IMR-90 (cell line): ENCODE measurements around the gene FXYD5. TPM values are rescaled to one million over a fixed set of nuclear protein-coding genes. Genes with fewer than 3 reads are reported as not detected.
A peak's percentile ranks its signal among the peaks of the same experiment; 100 is the strongest.

Experiments
- ATAC-seq: fragments of 200-7000 bp; cut with Tn5 transposase; 2 replicates; pipeline ENCODE4 v1.9.1; 2020; ENCODE audit warnings: low read depth, mild to moderate bottlenecking, moderate library complexity
- BruUV-seq: library from RNA; stranded (reverse); fragments of 400-500 nt; replicated peaks from 2 replicates; lab custom pipeline; 2021; lab: Mats Ljungman, UMichigan
- CTCF ChIA-PET: fragments of 300-600 bp; formaldehyde crosslinking; extraction: SDS; loops from one replicate; lab custom pipeline; 2021; ENCODE audit warnings: antibody characterized with exemption; lab: Yijun Ruan, JAX
- POLR2A ChIA-PET: fragments of 300-600 bp; sonication (Branson Sonifier 250); formaldehyde crosslinking; loops from one replicate; lab custom pipeline; 2022; ENCODE audit warnings: antibody characterized with exemption; ENCODE audit not compliant: unreplicated experiment; lab: Charles Lee
- DNase-seq: peaks from one replicate; pipeline ENCODE4 v3.0.0; 2013
- H2AFZ ChIP-seq: replicated peaks from 2 replicates; pipeline ENCODE3; 2013; ENCODE audit warnings: low read length, mild to moderate bottlenecking; ENCODE audit not compliant: poor library complexity
- H2AK5ac ChIP-seq: 2 replicates; pipeline ENCODE4 v1.6.1; 2013; ENCODE audit warnings: low read depth, low read length, inconsistent platforms
- H2AK9ac ChIP-seq: replicated peaks from 2 replicates; pipeline ENCODE3; 2013; ENCODE audit warnings: mild to moderate bottlenecking, low read depth, low read length, moderate library complexity; ENCODE audit not compliant: poor library complexity
- H2BK120ac ChIP-seq: 2 replicates; pipeline ENCODE4 v1.6.1; 2013; ENCODE audit warnings: low read depth, low read length, inconsistent platforms
- H2BK15ac ChIP-seq: 3 replicates; pipeline ENCODE4 v1.6.1; 2013; ENCODE audit warnings: low read depth, low read length, inconsistent platforms
- H2BK20ac ChIP-seq: 2 replicates; pipeline ENCODE4 v1.6.1; 2013; ENCODE audit warnings: low read depth, mild to moderate bottlenecking, inconsistent platforms, low read length, moderate library complexity
- H2BK5ac ChIP-seq: 2 replicates; pipeline ENCODE4 v1.6.1; 2013; ENCODE audit warnings: mild to moderate bottlenecking, low read depth, low read length, inconsistent platforms; ENCODE audit not compliant: poor library complexity, severe bottlenecking
- H3K14ac ChIP-seq: replicated peaks from 2 replicates; pipeline ENCODE4 v1.6.1; 2013; ENCODE audit warnings: low read depth, low read length, inconsistent platforms
- H3K18ac ChIP-seq: 2 replicates; pipeline ENCODE4 v1.6.1; 2013; ENCODE audit warnings: low read depth, low read length, control low read depth
- H3K23ac ChIP-seq: 2 replicates; pipeline ENCODE4 v1.6.1; 2013; ENCODE audit warnings: low read depth, low read length, inconsistent platforms
- H3K27ac ChIP-seq: 2 replicates; pipeline ENCODE4 v1.5.1; 2013; ENCODE audit warnings: mild to moderate bottlenecking, control low read depth, low read length; ENCODE audit not compliant: insufficient read depth
- H3K27me3 ChIP-seq: 2 replicates; pipeline ENCODE4 v1.6.1; 2013; ENCODE audit warnings: low read length; ENCODE audit not compliant: control insufficient read depth, insufficient read depth
- H3K36me3 ChIP-seq: 2 replicates; pipeline ENCODE4 v1.6.1; 2013; ENCODE audit warnings: low read length, mixed read lengths; ENCODE audit not compliant: control insufficient read depth, insufficient read depth
- H3K4ac ChIP-seq: 2 replicates; pipeline ENCODE4 v1.6.1; 2013; ENCODE audit warnings: low read depth, low read length, inconsistent platforms
- H3K4me1 ChIP-seq: 2 replicates; pipeline ENCODE4 v1.6.1; 2013; ENCODE audit warnings: low read length, mixed read lengths; ENCODE audit not compliant: control insufficient read depth, insufficient read depth
- H3K4me2 ChIP-seq: 2 replicates; pipeline ENCODE4 v1.6.1; 2013; ENCODE audit warnings: low read depth, mild to moderate bottlenecking, control low read depth, low read length, moderate library complexity
- H3K4me3 ChIP-seq: 2 replicates; pipeline ENCODE4 v1.5.1; 2013; ENCODE audit warnings: low read depth, mild to moderate bottlenecking, control low read depth, low read length, moderate library complexity; ENCODE audit not compliant: insufficient read depth
- H3K56ac ChIP-seq: 2 replicates; pipeline ENCODE4 v1.6.1; 2013; ENCODE audit warnings: low read length, inconsistent platforms; ENCODE audit not compliant: insufficient read depth; ENCODE audit errors: extremely low read depth
- H3K79me1 ChIP-seq, 2 experiments: 2 replicates each; pipeline ENCODE4 v1.6.1; 2013; ENCODE audit warnings: low read length in 2 of 2, inconsistent platforms in 1 of 2, low read depth in 1 of 2
- H3K9ac ChIP-seq: 2 replicates; pipeline ENCODE4 v1.6.1; 2013; ENCODE audit warnings: low read depth, low read length, control low read depth
- H3K9me1 ChIP-seq: 2 replicates; pipeline ENCODE4 v1.6.1; 2013; ENCODE audit warnings: low read length, inconsistent platforms; ENCODE audit not compliant: insufficient read depth
- H3K9me3 ChIP-seq: 2 replicates; pipeline ENCODE4 v1.6.1; 2013; ENCODE audit warnings: low read length; ENCODE audit not compliant: control insufficient read depth, insufficient read depth
- H4K20me1 ChIP-seq: 2 replicates; pipeline ENCODE4 v1.6.1; 2013; ENCODE audit warnings: low read length, inconsistent platforms; ENCODE audit not compliant: insufficient read depth
- H4K5ac ChIP-seq: 2 replicates; pipeline ENCODE4 v1.6.1; 2013; ENCODE audit warnings: mild to moderate bottlenecking, low read depth, low read length, control low read depth
- H4K8ac ChIP-seq, 2 experiments: 2 replicates each; pipeline ENCODE4 v1.6.1; 2013; ENCODE audit warnings: low read depth in 2 of 2, low read length in 2 of 2, control low read depth in 1 of 2, inconsistent platforms in 1 of 2
- H4K91ac ChIP-seq: 2 replicates; pipeline ENCODE4 v1.6.1; 2013; ENCODE audit warnings: low read depth, low read length, inconsistent platforms; ENCODE audit not compliant: insufficient read depth
- BHLHE40 ChIP-seq: fragments of 150-350 bp; IDR thresholded peaks from 2 replicates; pipeline ENCODE4 v1.6.1; 2016; ENCODE audit warnings: mild to moderate bottlenecking, low read depth, low read length
- CEBPB ChIP-seq: IDR thresholded peaks from 2 replicates; pipeline ENCODE4 v1.6.1; 2012; ENCODE audit warnings: low read depth, low read length, improper control_type of control experiment
- CHD1 ChIP-seq: IDR thresholded peaks from 2 replicates; pipeline ENCODE4 v1.6.1; 2012; ENCODE audit warnings: low read depth, low read length, improper control_type of control experiment
- CTCF ChIP-seq: conservative IDR thresholded peaks from 2 replicates; pipeline ENCODE4 v1.5.1; 2012; ENCODE audit warnings: mild to moderate bottlenecking, low read depth, low read length, improper control_type of control experiment
- ELK1 ChIP-seq: fragments of 150-350 bp; IDR thresholded peaks from 2 replicates; pipeline ENCODE4 v1.6.1; 2016; ENCODE audit warnings: low read depth, mild to moderate bottlenecking, low read length, moderate library complexity, borderline replicate concordance
- FOS ChIP-seq: fragments of 150-350 bp; IDR thresholded peaks from 2 replicates; pipeline ENCODE4 v1.6.1; 2016; ENCODE audit warnings: low read depth, low read length
- MAFK ChIP-seq: IDR thresholded peaks from 2 replicates; pipeline ENCODE4 v1.6.1; 2012; ENCODE audit warnings: low read depth, low read length, improper control_type of control experiment
- MAZ ChIP-seq: IDR thresholded peaks from 2 replicates; pipeline ENCODE4 v1.6.1; 2012; ENCODE audit warnings: low read depth, mild to moderate bottlenecking, low read length, improper control_type of control experiment, moderate library complexity, borderline replicate concordance
- MXI1 ChIP-seq: IDR thresholded peaks from 2 replicates; pipeline ENCODE4 v1.6.1; 2012; ENCODE audit warnings: low read depth, mild to moderate bottlenecking, low read length, moderate library complexity, borderline replicate concordance
- NFE2L2 ChIP-seq: fragments of 150-350 bp; IDR thresholded peaks from 2 replicates; pipeline ENCODE4 v1.6.1; 2016; ENCODE audit warnings: low read depth, mild to moderate bottlenecking, low read length
- POLR2A ChIP-seq: IDR thresholded peaks from 2 replicates; pipeline ENCODE4 v1.6.1; 2012; ENCODE audit warnings: mild to moderate bottlenecking, low read depth, low read length
- RAD21 ChIP-seq: IDR thresholded peaks from 2 replicates; pipeline ENCODE4 v1.6.1; 2012; ENCODE audit warnings: low read length, improper control_type of control experiment
- RFX5 ChIP-seq: IDR thresholded peaks from 2 replicates; pipeline ENCODE4 v1.8.0; 2012; ENCODE audit warnings: low read depth, mild to moderate bottlenecking, low read length, moderate library complexity
- SMC3 ChIP-seq: fragments of 150-350 bp; IDR thresholded peaks from 2 replicates; pipeline ENCODE4 v1.6.1; 2016; ENCODE audit warnings: low read depth, mild to moderate bottlenecking, antibody characterized with exemption, low read length, moderate library complexity
- USF2 ChIP-seq: fragments of 150-350 bp; IDR thresholded peaks from 2 replicates; pipeline ENCODE4 v1.6.1; 2017; ENCODE audit warnings: mild to moderate bottlenecking, antibody characterized with exemption, low read length, low read depth
- WGBS, 2 experiments: methylation state at CpG; one replicate each; pipeline versions ENCODE4 v1.1.5 to v1.1.7; 2013; ENCODE audit warnings: missing lambda C conversion rate in 2 of 2; ENCODE audit not compliant: insufficient read length in 1 of 2; ENCODE audit errors: extremely low coverage in 2 of 2; 5-methylcytosine and 5-hydroxymethylcytosine counted together
- dilution Hi-C: fragments of 300-500 bp; cut with HindIII; formaldehyde crosslinking; loops from one replicate; pipeline ENCODE4 v1.14.3; 2018; ENCODE audit warnings: low sequenced_read_pairs; ENCODE audit not compliant: unreplicated experiment
- in situ Hi-C: fragments of 300-500 bp; cut with MboI; formaldehyde crosslinking; loops from 3 replicates; pipeline ENCODE4 v1.14.3; 2019; ENCODE audit warnings: low sequenced_read_pairs, inconsistent platforms, mixed read lengths
- intact Hi-C: fragments of 100-400 bp; cut with micrococcal nuclease; formaldehyde crosslinking; loops from 2 replicates; pipeline ENCODE4 v1.10.0; 2022
- polyA plus RNA-seq, 3 experiments: library from polyadenylated mRNA; depleted of rRNA; stranded (reverse); fragments of >200 nt; gene quantifications; 2 replicates each; pipeline ENCODE4 v1.2.3, GENCODE V29; 2012; ENCODE audit warnings: low replicate concordance in 1 of 3
- total RNA-seq: library from RNA; depleted of rRNA; stranded (reverse); fragments of >200 nt; gene quantifications from 2 replicates; pipeline ENCODE4 v1.2.3, GENCODE V29; 2012

FXYD5 gene
- total and polyA plus RNA-seq, 2 of the 4 experiments (the other 2 are of a cell fraction) = 53.6 to 245 TPM

GRCh38 chr19:35125749-35126623, 28.5 kb upstream of the FXYD5 start:
- no peak overlapping the region for H4K5ac ChIP-seq
- no peak for DNase-seq
- H2BK5ac ChIP-seq = no peak overlapping the region
- dilution Hi-C loops = no loop called here
- H3K56ac ChIP-seq = no peak overlapping the region
- H4K8ac ChIP-seq = no peak overlapping the region
- H3K4me2 ChIP-seq = no peak overlapping the region
- in situ Hi-C loops = no loop called here
- H2BK120ac ChIP-seq = no peak overlapping the region
- intact Hi-C loops = no loop called here
- H4K91ac ChIP-seq = no peak overlapping the region
- no peak overlapping the region; the same call in 1 of the 2 replicates for H3K4ac ChIP-seq
- POLR2A ChIA-PET = no interaction called here
- H3K27ac ChIP-seq = no peak overlapping the region
- H3K36me3 ChIP-seq = no peaks in the 10 kb centered on the region
- no peak overlapping the region for H2AFZ ChIP-seq
- H3K9me1 ChIP-seq = peaks cover 7% of the 10 kb centered on the region; the same call in 1 of the 2 replicates
- CTCF ChIA-PET = no interaction called here
- H3K9ac ChIP-seq = no peak overlapping the region
- no peak overlapping the region for H2BK15ac ChIP-seq
- H3K4me3 ChIP-seq = no peak overlapping the region
- ATAC-seq = no peak
- H3K18ac ChIP-seq = no peak overlapping the region
- BruUV-seq = no TSS peak
- 0 out of 4 replicates have a peak, but pooled peaks cover 0 to 7% of the 10 kb centered on the region in 2 experiments for H3K79me1 ChIP-seq
- no peaks in the 10 kb centered on the region for H4K20me1 ChIP-seq
- peak overlapping the region; percentile 80 for H2AK9ac ChIP-seq
- no peak overlapping the region for H3K23ac ChIP-seq
- H2BK20ac ChIP-seq = no peak overlapping the region
- H2AK5ac ChIP-seq = no peak overlapping the region
- H3K9me3 ChIP-seq = no peaks in the 10 kb centered on the region
- H3K4me1 ChIP-seq = peaks cover 2% of the 10 kb centered on the region; the same call in 1 of the 2 replicates
- H3K14ac ChIP-seq = no peak overlapping the region
- 93% methylated on average over 10 of the region's 35 CpGs; no CpG with 5 or more reads in 1 of the 2 experiments for WGBS, 2 experiments
- H3K27me3 ChIP-seq = peaks cover 6% of the 10 kb centered on the region; the same call in 1 of the 2 replicates
- TF ChIP-seq RFX5 = no peak
- no peak for TF ChIP-seq CEBPB
- no peak for TF ChIP-seq SMC3
- no peak for TF ChIP-seq CTCF
- no peak for TF ChIP-seq FOS
- no peak for TF ChIP-seq MAZ
- TF ChIP-seq CHD1 = no peak
- no peak for TF ChIP-seq MAFK
- no peak for TF ChIP-seq USF2
- no peak for TF ChIP-seq MXI1
- TF ChIP-seq ELK1 = no peak
- TF ChIP-seq POLR2A = no peak
- no peak for TF ChIP-seq NFE2L2
- no peak for TF ChIP-seq BHLHE40
- no peak for TF ChIP-seq RAD21
